T-helper 2 cell treated with Interferon-gamma antibody and Interleukin-4, amounts not matched to agents 5 μg/mL and 100 μg/mL, for 36 hours (primary cell): ENCODE results near the gene SEPTIN5.

Experiments used
- DNase-seq: peaks from one replicate; pipeline ENCODE4 v3.0.0; 2021; ENCODE audit warnings: low spot score
- H3K27ac Mint-ChIP-seq: one replicate; pipeline ENCODE4 v1.8.0; 2021; ENCODE audit warnings: mild to moderate bottlenecking, mixed read lengths
- H3K27me3 Mint-ChIP-seq: one replicate; pipeline ENCODE4 v1.8.0; 2021; ENCODE audit warnings: low read depth, mixed read lengths
- H3K36me3 Mint-ChIP-seq: one replicate; pipeline ENCODE4 v1.8.0; 2021; ENCODE audit warnings: low read depth, mixed read lengths
- H3K4me1 Mint-ChIP-seq: one replicate; pipeline ENCODE4 v1.8.0; 2021; ENCODE audit warnings: low read depth, mixed read lengths
- H3K4me3 Mint-ChIP-seq: one replicate; pipeline ENCODE4 v1.8.0; 2022; ENCODE audit warnings: mild to moderate bottlenecking, moderate library complexity, mixed read lengths
- H3K9me3 Mint-ChIP-seq: one replicate; pipeline ENCODE4 v1.8.0; 2021; ENCODE audit warnings: mixed read lengths

Gene SEPTIN5

DNA sequence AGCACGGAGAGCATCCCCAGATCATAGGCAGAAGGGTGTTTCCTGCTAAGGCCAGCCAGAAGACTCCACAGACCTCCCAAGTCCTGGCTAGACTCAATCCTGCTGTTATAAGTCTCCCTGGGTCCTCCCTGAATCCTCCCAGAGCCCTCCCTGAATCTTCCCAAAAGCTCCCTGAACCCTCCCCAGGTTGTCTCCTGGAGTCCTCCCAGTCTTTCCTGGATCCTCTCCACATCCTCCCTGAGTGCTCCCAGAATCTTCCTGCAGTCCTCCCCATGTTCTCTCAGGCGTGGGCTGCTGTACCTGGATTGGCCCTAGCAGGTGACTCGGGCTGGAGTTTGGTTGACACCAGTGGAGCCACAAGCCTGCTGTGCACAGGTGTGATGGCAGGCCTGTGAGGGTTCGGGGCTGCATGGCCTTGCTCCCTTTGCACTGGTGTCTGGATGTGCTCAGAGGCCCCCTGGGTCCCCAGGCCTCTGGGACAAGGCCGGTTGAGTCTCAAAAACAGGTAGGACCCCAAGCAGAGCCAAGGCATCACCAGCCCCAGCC is 20.6 kb downstream of the SEPTIN5 start:
- peaks cover 2% of the 10 kb centered on the region for H3K4me1 Mint-ChIP-seq
- DNase-seq: no peak
- H3K27ac Mint-ChIP-seq: no peak overlapping the region
- H3K27me3 Mint-ChIP-seq: peaks cover 2% of the 10 kb centered on the region
- no peak overlapping the region for H3K4me3 Mint-ChIP-seq
- H3K36me3 Mint-ChIP-seq: no peaks in the 10 kb centered on the region
- H3K9me3 Mint-ChIP-seq: no peaks in the 10 kb centered on the region

DNA sequence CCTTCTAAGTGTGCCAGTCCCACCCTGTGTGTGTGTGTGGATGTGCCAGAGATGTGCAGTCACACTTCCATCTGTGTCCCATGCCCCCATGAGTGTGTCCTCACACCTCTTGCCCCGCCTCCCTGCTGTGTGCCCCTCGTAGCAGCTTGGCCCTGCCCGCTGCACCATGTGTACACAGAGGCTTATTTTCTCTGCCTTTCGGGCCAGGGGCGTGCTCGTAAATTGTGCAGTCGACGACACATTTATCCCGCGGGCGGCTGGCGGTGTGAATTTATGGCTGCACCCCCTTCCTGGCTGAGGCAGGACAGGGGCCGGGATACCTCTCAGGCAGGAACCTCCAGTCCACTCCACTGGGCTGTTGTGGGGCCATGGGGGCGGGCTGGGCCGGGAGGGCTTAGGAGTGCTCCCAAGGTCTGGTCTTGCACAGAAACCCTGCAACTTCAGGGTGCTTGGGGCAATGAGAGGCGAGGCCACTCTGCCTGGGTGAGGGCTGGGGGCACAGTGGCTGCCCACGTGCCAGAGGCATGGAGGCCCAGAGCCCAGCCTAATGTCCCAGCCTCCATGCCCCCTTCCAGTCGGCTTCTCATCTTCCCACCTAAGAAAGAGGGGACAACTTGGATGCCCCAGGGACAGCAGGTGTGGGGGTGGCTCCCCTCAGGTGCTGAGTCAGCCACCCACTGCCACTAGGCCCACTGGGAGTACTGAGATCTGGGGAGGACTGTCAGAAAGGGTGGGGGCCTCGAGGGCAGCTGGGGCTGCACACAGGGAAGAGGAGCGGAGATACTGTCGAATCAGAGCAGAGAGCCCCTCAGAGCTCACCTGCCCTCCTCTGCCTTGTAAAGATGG is 21.6 kb downstream of the SEPTIN5 start:
- no peak overlapping the region for H3K4me3 Mint-ChIP-seq

DNA sequence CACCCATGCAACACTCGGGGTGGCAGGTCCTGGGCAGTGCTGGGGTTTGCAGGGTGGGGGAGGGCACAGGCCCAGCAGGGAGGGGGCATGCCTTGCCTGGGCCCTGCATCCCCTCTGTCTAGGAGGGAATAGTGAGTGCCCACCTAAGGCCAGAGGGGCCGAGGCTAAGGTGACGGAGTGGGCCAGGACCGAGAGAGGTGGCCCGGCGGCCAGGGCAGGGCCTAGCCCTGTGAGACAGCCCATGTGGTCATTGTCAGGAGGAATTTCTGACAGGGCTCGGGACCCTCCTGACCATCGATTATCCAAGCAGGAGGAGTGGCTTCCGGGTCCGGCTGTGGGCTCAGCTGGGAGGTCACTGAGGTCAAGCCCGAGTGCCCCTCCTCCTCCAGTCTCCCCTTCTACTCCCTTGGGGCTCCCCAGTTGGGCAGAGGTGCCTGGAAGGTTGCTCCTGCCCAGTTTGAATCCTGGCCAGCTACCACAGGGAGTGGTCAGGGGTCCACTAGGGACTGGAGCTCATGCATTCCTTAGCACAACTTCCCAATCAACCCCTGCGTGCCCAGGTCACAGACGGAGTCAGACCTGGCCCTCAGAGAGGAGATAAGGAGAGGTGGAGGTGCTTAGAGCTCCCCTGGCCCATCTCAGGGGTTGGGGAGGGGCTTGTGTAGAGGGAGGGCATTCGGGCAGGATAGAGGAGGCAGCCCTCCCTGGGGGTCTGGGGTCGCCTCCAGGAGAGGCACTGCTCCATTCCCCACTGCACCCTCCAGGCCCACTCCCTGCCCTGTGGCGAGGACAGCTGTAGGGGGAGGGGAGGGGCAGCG is 23.8 kb downstream of the SEPTIN5 start:
- Mint-ChIP-seq H3K27me3 (no peaks in the 10 kb centered on the region), H3K36me3 (no peaks in the 10 kb centered on the region), H3K9me3 (no peaks in the 10 kb centered on the region), H3K27ac (no peak overlapping the region), H3K4me1 (no peaks in the 10 kb centered on the region), H3K4me3 (no peak overlapping the region)
- no peak for DNase-seq

More for the DNA sequence above, 21.6 kb downstream of the SEPTIN5 start:
- DNase-seq: no peak
- Mint-ChIP-seq H3K27ac (no peak overlapping the region), H3K36me3 (no peaks in the 10 kb centered on the region), H3K4me1 (no peaks in the 10 kb centered on the region), H3K9me3 (no peaks in the 10 kb centered on the region), H3K27me3 (no peaks in the 10 kb centered on the region)

DNA sequence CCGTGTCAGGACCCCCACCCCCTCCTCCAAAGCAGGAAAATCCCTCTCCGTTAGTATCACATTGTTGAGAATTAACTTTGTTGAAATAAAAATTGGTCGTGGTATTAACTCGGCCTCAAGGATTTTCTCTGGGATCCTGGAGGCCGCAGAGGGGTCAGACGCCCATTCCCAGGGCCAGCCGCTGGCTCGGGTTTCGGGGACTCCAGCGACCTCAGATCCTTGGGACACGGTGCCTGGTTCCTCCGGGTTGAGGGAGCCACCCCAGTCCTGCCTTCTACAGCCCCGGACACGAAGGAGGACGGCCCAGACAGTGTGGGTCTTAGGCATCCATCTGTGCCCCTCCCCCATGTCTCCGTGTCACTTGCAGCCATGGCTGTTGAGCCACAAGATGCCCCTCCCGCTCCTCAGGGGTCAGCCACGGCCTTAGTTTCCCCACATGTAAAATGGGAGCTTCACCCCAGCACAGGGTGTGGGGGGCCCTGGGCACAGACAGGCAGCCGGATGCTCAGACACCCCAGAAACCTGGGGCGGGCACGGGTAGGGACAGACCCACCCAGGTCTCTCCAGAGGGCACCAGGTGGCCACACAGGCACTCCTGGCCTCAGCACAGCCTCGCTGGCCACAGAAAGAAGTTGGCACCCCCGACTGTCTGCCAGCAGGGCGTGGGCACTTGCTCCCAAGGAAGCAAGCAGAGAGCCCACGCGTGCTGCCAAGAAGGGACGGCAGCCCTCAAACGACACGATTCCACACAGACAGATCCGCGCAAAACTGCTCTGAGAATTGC is 24.6 kb downstream of the SEPTIN5 start:
- no peaks in the 10 kb centered on the region for H3K36me3 Mint-ChIP-seq
- no peak for DNase-seq
- H3K4me3 Mint-ChIP-seq: no peak overlapping the region
- no peaks in the 10 kb centered on the region for H3K9me3 Mint-ChIP-seq
- no peaks in the 10 kb centered on the region for H3K27me3 Mint-ChIP-seq
- H3K4me1 Mint-ChIP-seq: no peaks in the 10 kb centered on the region
- H3K27ac Mint-ChIP-seq: no peak overlapping the region

DNA sequence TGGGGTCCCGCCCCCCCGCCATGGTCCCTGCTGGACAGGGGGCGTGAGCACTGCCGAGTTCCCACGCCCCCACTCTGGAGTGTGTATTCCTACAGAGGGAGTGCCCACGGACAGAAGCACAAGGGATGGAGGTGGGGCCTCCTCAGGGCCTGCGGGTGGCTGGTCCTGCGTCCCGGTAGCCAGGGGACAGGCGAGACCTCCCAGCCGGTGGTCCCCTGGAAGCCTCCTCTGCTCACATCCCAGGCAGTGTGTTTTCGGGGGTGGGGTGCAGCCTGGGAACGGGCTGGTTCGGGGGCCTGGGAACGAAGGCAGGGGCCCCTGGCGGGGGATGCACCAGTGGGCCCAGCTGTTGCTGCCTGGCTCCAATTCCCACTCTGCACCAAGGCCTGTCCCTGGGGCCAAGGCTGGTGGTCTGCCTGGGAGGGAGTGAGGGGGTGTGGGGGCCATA is 25.2 kb downstream of the SEPTIN5 start:
- H3K27ac Mint-ChIP-seq: no peak overlapping the region
- H3K36me3 Mint-ChIP-seq: no peaks in the 10 kb centered on the region
- H3K4me1 Mint-ChIP-seq: no peaks in the 10 kb centered on the region
- no peak overlapping the region for H3K4me3 Mint-ChIP-seq
- H3K9me3 Mint-ChIP-seq: no peaks in the 10 kb centered on the region
- no peak for DNase-seq
- H3K27me3 Mint-ChIP-seq: no peaks in the 10 kb centered on the region

DNA sequence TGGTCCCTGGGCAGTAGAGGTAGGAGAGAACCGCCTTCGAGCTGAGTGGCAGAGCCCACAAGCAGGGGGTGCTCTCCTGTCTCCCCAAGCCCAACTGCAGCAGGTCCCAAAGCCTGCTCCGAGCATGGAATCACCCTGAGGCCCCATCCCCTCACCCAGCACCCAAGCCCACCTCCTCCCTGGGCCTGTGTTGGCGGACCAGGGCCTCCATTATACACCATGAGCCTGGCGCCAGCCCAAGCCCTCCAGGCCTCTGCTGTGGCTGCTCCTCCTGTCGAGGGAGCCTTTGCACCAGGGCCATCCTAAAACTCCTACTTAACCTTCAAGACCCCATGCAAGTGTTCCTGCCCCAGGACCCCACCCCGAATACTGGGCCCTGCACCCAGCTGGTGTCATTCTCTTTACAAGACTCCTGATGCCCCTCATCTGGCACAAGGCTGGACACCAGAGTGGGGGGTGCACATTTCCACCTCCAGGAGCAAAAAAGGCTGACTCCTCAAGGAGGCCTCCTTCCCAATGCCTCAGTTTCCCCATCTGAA is 25.7 kb downstream of the SEPTIN5 start:
- DNase-seq: no peak
- Mint-ChIP-seq H3K36me3 (no peaks in the 10 kb centered on the region), H3K9me3 (no peaks in the 10 kb centered on the region), H3K27me3 (no peaks in the 10 kb centered on the region), H3K4me3 (no peak overlapping the region), H3K27ac (no peak overlapping the region), H3K4me1 (no peaks in the 10 kb centered on the region)

DNA sequence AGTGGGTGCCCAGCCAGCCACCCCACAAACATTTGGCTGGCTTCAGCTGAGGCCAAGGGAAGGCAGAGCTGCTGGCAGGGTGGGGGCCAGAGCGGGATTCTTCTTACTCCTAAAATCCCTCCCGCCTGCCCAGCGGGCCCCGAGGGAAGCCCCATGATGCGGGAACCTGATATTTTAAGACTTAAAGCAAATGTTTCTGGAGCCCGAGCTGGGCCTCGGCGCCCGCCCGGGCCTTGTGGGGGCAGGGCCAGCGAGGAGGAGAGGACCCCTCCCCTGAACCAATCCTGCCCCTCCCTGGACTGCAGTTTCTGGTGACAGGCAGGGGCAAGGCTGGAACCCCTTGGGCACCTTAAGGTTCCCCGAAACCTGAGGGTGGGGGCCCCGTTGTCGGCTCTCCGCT is 26.3 kb downstream of the SEPTIN5 start:
- no peaks in the 10 kb centered on the region for H3K27me3 Mint-ChIP-seq
- no peak for DNase-seq
- H3K9me3 Mint-ChIP-seq: no peaks in the 10 kb centered on the region
- no peak overlapping the region for H3K4me3 Mint-ChIP-seq
- H3K4me1 Mint-ChIP-seq: no peaks in the 10 kb centered on the region
- no peak overlapping the region for H3K27ac Mint-ChIP-seq
- H3K36me3 Mint-ChIP-seq: no peaks in the 10 kb centered on the region

DNA sequence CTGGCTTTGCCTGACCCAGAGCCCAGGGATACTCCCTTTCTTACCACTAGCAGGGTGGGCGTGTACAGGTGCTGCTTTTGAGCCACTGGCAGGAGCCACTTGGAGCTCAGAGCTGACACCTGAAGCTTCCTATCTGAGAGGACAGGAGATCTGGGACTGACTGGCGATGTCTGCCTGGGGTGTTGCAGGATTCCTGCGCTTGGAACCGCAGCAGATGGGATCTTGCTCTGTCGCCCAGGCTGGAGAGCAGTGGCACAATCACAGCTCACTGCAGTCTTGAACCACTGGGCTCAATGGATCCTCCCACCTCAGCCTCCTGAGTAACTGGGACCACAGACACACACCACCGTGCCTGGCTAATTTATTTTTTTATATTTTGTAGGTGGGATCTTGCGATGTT is 26.8 kb downstream of the SEPTIN5 start:
- Mint-ChIP-seq H3K4me3 (no peak overlapping the region), H3K36me3 (no peaks in the 10 kb centered on the region), H3K4me1 (no peaks in the 10 kb centered on the region), H3K27ac (no peak overlapping the region), H3K27me3 (no peaks in the 10 kb centered on the region), H3K9me3 (no peaks in the 10 kb centered on the region)
- DNase-seq: no peak

DNA sequence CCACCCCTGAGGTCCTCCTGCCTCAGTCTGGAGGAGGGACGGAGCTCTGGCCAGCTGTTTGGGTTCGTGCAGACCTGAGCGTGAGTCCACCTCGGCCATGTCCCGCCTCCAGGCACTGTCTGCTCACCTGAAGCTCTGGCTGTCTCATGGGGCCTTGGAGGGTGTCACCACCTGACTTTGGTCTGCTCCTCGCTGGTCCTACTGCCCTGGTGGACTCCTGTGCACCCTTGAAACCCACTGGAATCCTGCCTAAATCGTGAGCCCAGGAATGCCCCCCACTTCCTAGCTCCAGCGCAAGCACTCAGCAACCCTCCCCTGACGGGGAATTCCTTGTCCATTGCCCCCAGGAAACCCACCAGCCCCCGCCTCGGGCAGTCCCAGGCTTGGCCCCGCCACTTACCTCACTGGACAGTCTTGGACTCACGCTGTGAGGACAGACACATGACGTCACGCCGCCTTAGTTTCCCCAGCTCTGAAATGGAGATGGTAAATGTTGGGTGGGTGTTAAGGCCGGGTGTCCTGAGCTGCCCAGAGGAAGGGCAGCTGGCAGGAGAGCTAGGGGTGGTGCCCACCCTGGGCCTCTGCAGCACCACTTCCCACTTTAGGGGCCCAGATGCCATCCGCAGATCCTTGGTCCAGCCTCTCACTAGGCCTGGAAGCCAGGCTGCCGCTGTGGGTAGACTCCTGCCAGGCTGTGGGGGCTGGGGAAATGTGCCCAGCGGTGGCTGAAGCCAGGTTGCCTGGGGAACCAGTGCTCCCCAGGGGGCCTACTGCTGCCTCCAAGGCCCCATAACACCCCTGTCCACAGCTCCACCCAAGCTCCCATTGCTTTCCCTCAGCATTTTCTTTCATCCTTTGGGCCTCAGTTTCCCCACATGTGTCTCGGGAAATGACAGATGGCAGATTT is 28.1 kb downstream of the SEPTIN5 start:
- DNase-seq: no peak
- no peaks in the 10 kb centered on the region for H3K27me3 Mint-ChIP-seq
- no peaks in the 10 kb centered on the region for H3K36me3 Mint-ChIP-seq
- no peaks in the 10 kb centered on the region for H3K4me1 Mint-ChIP-seq
- H3K4me3 Mint-ChIP-seq: no peak overlapping the region
- H3K27ac Mint-ChIP-seq: no peak overlapping the region
- no peaks in the 10 kb centered on the region for H3K9me3 Mint-ChIP-seq

DNA sequence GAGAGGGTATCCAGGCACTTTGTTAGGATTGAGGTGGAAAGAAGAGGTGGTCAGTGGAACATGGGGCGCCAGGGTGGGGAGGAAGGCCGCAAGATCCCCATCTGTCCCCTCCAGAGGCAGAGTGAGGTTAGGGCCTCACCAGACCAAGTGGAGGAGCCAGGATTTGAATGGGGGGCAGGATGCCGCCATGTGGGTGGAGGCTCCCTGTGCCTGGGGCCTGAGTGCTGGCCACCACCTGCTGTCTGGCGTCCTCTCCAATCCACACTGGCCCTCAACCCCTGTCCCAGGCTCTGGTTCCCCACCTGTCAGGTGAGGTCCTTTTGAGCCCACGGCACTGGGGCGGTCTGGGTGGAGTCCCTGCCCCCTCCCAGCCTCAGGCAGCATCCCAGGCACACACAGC is 28.8 kb downstream of the SEPTIN5 start:
- H3K36me3 Mint-ChIP-seq: no peaks in the 10 kb centered on the region
- no peaks in the 10 kb centered on the region for H3K4me1 Mint-ChIP-seq
- no peak for DNase-seq
- H3K4me3 Mint-ChIP-seq: no peak overlapping the region
- no peak overlapping the region for H3K27ac Mint-ChIP-seq
- H3K9me3 Mint-ChIP-seq: no peaks in the 10 kb centered on the region
- no peaks in the 10 kb centered on the region for H3K27me3 Mint-ChIP-seq

DNA sequence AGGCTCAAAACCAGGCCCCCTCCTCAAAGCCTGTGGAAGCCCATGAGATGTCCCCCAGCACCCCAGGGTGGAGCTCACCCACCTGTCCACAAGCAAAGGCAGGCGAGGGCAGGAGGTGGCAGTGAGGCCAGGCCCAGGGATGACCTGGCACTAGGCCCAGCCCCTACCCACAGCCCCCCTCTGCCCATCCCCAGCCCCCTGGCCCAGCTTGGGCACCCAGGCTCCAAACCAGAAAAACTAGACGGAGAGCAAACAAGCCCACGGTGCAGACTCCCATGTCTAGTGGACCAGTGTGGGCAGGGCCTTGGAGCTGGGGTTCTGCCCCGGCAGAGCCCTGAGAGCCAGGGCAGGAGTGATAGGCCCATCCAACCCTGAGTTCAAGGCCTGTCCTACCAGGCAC is 29.3 kb downstream of the SEPTIN5 start:
- Mint-ChIP-seq H3K4me3 (no peak overlapping the region), H3K4me1 (no peaks in the 10 kb centered on the region), H3K36me3 (no peaks in the 10 kb centered on the region), H3K27me3 (no peaks in the 10 kb centered on the region), H3K9me3 (no peaks in the 10 kb centered on the region), H3K27ac (no peak overlapping the region)
- no peak for DNase-seq

DNA sequence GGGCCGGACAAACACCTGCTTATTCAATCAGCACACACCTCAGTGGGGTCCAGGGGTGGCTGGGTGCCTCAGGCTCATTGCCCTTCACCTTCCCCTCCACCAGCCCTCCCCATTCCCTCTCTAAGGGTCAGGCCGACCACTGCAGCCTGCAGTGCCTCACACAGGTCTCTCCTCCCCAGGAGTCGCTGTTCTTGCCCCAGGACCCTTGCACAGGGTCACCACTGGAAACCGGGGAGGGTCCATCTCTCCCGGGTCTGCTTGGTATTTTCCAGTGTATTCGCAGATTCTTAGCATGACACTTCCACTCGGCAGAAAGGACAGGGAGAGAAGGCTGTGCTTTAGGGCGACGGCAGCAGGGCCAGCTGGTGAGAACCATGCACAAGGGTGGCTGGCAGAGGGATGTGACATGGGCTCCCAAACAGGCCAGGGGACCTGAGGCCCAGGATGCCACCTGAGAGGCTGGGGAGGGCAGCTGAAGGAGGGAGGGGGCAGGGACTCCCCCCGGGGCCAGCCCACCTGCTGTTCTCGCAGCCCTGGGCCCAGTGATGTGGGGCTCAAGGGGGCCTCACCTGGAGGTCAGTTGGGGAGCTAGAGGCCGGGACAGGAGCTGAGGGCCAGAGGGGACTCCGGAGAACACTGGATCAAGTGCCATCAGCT is 30.2 kb downstream of the SEPTIN5 start:
- DNase-seq: no peak
- Mint-ChIP-seq H3K27ac (no peak overlapping the region), H3K4me3 (no peak overlapping the region), H3K9me3 (no peaks in the 10 kb centered on the region), H3K36me3 (no peaks in the 10 kb centered on the region), H3K27me3 (no peaks in the 10 kb centered on the region), H3K4me1 (no peaks in the 10 kb centered on the region)
